ENCODE data around the gene MAP1S.

MAP1S gene

DNA sequence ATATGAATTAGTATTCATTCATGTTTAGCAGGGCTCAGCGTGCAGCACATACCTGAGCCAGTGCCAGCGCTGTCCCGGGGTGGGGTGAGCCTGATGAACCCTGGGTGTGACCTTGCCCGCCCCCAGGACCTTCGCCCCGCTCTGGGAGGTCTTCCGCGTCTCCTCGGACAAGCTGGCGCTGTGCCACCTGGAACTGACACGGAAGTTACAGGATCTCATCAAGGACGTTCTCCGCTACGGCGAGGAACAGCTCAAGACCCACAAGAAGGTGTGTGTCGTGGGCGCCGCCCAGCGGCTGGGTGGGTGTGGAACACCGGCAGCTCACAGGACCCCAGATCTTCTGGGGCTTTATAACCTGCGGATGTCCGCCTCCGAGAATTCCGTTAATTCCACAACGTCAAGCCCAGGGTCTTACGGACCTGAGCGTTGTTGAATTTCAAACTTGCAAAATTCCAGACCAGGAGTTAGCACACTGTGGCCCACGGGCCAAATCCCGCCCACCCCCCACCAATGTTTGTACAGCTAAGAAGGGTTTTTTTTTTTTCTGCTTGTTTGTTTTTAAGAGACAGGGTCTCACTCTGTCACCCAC is 47.4 kb downstream of the MAP1S start:
- Histone ChIP-seq H2AFZ (peak overlapping the region; percentile 76), H3K4me2 (ENCODE audit: low read length) (peak overlapping the region; percentile 55), H3K27me3 (ENCODE audit: control insufficient read depth, insufficient read depth, low read length) (no peaks in the 10 kb centered on the region), H3K79me2 (no peaks in the 10 kb centered on the region), H3K9ac (no peak overlapping the region), H3K9me3 (ENCODE audit: control insufficient read depth, low read length) (no peaks in the 10 kb centered on the region), H3K27ac (no peak overlapping the region), H3K4me1 (no peaks in the 10 kb centered on the region), H3K36me3 (ENCODE audit: control insufficient read depth, insufficient read depth, low read length) (no peaks in the 10 kb centered on the region), H3K4me3 (ENCODE audit: low read depth, low read length) (no peak overlapping the region)
- TF ChIP-seq, protein P1, sequence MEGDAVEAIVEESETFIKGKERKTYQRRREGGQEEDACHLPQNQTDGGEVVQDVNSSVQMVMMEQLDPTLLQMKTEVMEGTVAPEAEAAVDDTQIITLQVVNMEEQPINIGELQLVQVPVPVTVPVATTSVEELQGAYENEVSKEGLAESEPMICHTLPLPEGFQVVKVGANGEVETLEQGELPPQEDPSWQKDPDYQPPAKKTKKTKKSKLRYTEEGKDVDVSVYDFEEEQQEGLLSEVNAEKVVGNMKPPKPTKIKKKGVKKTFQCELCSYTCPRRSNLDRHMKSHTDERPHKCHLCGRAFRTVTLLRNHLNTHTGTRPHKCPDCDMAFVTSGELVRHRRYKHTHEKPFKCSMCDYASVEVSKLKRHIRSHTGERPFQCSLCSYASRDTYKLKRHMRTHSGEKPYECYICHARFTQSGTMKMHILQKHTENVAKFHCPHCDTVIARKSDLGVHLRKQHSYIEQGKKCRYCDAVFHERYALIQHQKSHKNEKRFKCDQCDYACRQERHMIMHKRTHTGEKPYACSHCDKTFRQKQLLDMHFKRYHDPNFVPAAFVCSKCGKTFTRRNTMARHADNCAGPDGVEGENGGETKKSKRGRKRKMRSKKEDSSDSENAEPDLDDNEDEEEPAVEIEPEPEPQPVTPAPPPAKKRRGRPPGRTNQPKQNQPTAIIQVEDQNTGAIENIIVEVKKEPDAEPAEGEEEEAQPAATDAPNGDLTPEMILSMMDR (IDR thresholded peaks at IDR 0.05), result peak; percentile 88

DNA sequence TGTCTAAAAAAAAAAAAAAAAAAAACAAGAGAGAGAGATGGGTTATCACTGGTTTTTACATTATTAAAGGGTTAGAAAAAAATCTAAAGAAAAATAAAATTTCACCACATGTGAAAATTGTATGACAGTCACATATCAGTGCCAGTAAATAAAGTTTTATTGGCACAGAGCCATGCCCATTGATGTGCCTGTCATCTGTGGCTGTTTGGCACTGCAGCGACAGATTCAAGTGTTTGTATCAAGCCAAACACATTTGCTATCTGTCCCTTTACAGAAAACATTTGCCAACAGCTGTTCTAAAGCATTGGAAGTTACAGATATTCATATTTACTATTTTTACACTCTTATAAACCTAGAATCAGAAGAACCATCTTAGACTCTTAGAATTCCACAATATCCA is 48.3 kb downstream of the MAP1S start:
- H3K79me2 ChIP-seq, result no peaks in the 10 kb centered on the region

DNA sequence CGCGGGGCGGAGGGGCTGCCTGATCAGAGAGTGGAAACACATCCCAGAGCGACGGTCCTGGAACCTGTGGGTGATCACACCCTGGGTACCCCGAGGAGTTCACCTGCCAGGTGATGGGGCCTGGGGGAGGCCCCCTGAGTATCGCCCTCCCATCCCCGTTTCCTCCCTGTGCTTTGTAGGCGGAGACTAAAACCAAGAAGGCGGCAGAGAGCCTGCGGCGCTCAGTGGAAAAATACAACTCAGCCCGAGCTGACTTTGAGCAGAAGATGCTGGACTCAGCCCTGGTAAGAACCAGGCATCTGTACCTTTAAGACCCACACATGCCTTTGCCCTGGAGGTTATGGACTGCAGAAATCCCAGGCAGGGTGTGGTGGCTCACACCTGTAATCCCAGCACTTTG is 51.3 kb downstream of the MAP1S start:
- H3K27me3 ChIP-seq (ENCODE audit: control insufficient read depth, insufficient read depth, low read length), result no peaks in the 10 kb centered on the region
- H2AFZ ChIP-seq, result no peak overlapping the region
- H3K4me2 ChIP-seq (ENCODE audit: low read length), result no peak overlapping the region
- H3K79me2 ChIP-seq, result no peaks in the 10 kb centered on the region
- H3K9me3 ChIP-seq (ENCODE audit: control insufficient read depth, low read length), result no peaks in the 10 kb centered on the region
- H3K4me1 ChIP-seq, result no peaks in the 10 kb centered on the region
- H3K27ac ChIP-seq, result no peak overlapping the region
- TF ChIP-seq, protein P1 (IDR thresholded peaks at IDR 0.05), result no peak
- H3K9ac ChIP-seq, result no peak overlapping the region
- H3K4me3 ChIP-seq (ENCODE audit: low read depth, low read length), result no peak overlapping the region
- H3K36me3 ChIP-seq (ENCODE audit: control insufficient read depth, insufficient read depth, low read length), result no peaks in the 10 kb centered on the region

More for the DNA sequence above, 48.3 kb downstream of the MAP1S start:
- Histone ChIP-seq H3K4me1 (no peaks in the 10 kb centered on the region), H3K4me2 (ENCODE audit: low read length) (no peak overlapping the region), H3K27me3 (ENCODE audit: control insufficient read depth, insufficient read depth, low read length) (no peaks in the 10 kb centered on the region), H3K36me3 (ENCODE audit: control insufficient read depth, insufficient read depth, low read length) (no peaks in the 10 kb centered on the region), H2AFZ (no peak overlapping the region), H3K9ac (no peak overlapping the region), H3K4me3 (ENCODE audit: low read depth, low read length) (no peak overlapping the region), H3K9me3 (ENCODE audit: control insufficient read depth, low read length) (no peaks in the 10 kb centered on the region), H3K27ac (no peak overlapping the region)
- TF ChIP-seq, protein P1 (IDR thresholded peaks at IDR 0.05), result no peak

DNA sequence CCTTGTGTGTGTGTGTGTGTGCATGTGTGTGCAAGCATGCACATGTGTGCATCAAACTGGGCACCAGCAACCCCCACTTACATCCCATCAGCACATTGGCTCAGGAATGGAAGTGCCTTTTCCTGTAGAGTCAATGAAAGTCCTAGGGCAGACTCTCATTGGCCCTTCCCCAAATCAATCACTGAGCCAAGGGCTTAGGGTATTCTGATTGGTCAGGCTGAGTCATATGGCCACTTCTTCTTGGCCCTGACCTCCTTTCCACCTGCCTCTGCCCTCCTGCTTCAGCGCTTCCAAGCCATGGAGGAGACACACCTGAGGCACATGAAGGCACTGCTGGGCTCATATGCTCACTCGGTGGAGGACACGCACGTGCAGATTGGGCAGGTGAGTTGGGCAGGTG is 52.9 kb downstream of the MAP1S start:
- H3K4me3 ChIP-seq (ENCODE audit: low read depth, low read length), result no peak overlapping the region
- TF ChIP-seq, protein P1 (IDR thresholded peaks at IDR 0.05), result no peak
- H3K79me2 ChIP-seq, result no peaks in the 10 kb centered on the region
- H3K9me3 ChIP-seq (ENCODE audit: control insufficient read depth, low read length), result no peaks in the 10 kb centered on the region
- H3K4me1 ChIP-seq, result no peaks in the 10 kb centered on the region
- no peaks in the 10 kb centered on the region for H3K27me3 ChIP-seq (ENCODE audit: control insufficient read depth, insufficient read depth, low read length)
- no peaks in the 10 kb centered on the region for H3K36me3 ChIP-seq (ENCODE audit: control insufficient read depth, insufficient read depth, low read length)
- no peak overlapping the region for H2AFZ ChIP-seq
- no peak overlapping the region for H3K4me2 ChIP-seq (ENCODE audit: low read length)
- H3K27ac ChIP-seq, result no peak overlapping the region
- H3K9ac ChIP-seq, result no peak overlapping the region

DNA sequence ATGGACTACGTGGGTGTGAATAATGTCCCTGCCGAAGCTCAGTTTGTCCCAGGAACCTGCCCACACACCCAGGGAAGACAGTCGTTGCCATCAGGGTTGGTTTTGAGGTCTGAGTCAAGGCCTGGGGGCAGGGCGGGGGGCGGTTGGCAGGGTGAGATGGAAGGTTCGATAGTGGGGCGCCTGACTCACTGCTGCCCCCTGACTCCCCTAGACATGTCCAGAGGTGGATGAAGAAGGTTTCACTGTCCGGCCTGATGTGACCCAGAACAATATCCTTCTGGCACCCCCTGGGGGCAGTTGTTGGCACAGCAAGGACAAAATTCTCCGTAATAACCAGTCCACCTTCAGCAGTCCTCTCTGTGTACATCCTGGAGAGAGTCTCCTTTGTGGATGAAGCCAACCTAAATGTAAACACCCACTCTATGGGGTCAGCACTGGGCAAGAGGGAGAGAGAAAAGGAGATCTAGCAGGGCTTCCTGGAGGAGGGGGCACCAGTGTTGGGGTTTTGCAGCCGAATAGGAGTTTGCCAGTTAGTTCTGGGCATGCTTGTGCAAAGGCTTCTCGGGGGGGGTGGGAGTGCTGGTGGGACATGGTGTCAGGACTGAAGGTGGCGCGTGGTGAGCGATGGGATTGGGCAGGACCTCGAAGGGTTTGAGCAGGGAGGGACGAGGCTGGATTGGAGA is 56.1 kb downstream of the MAP1S start:
- H3K9ac ChIP-seq, result no peak overlapping the region
- H3K27ac ChIP-seq, result no peak overlapping the region
- H3K27me3 ChIP-seq (ENCODE audit: control insufficient read depth, insufficient read depth, low read length), result no peaks in the 10 kb centered on the region
- no peaks in the 10 kb centered on the region for H3K79me2 ChIP-seq
- H3K4me1 ChIP-seq, result peaks cover 4% of the 10 kb centered on the region
- TF ChIP-seq, protein P1 (IDR thresholded peaks at IDR 0.05), result peak; percentile 36
- H3K4me3 ChIP-seq (ENCODE audit: low read depth, low read length), result no peak overlapping the region
- no peak overlapping the region for H2AFZ ChIP-seq
- H3K36me3 ChIP-seq (ENCODE audit: control insufficient read depth, insufficient read depth, low read length), result no peaks in the 10 kb centered on the region
- no peak overlapping the region for H3K4me2 ChIP-seq (ENCODE audit: low read length)
- H3K9me3 ChIP-seq (ENCODE audit: control insufficient read depth, low read length), result no peaks in the 10 kb centered on the region

Data from parathyroid adenoma (tissue), 2 donors.